H1 (cell line): ENCODE data around the gene NETO2. TPM values are rescaled to one million over a fixed set of nuclear protein-coding genes. Genes with fewer than 3 reads are reported as not detected.

ENCODE experiments used
- CTCF ChIA-PET: fragments of 300-600 bp; sonication (Branson Sonifier 250); formaldehyde crosslinking; loops from one replicate; lab custom pipeline; 2021; ENCODE audit not compliant: partially characterized antibody; lab: Charles Lee
- POLR2A ChIA-PET: fragments of 300-600 bp; sonication (Branson Sonifier 250); formaldehyde crosslinking; loops from one replicate; lab custom pipeline; 2021; ENCODE audit warnings: inconsistent platforms; ENCODE audit not compliant: partially characterized antibody; lab: Charles Lee
- DNase-seq, 2 experiments: peaks; one replicate each; pipeline versions ENCODE4 v3.0.0 to v3.0.0-alpha.2; 2010 to 2022; ENCODE audit warnings: low spot score in 2 of 2, low read depth in 1 of 2, mixed read lengths in 1 of 2
- FAIRE-seq: peaks from 2 replicates; lab custom pipeline; 2011; peaks lifted over from hg19 to GRCh38; lab: Jason Lieb, UNC
- H2AFZ ChIP-seq: 2 replicates; pipeline ENCODE4 v1.8.1; 2012; ENCODE audit warnings: low read length, inconsistent platforms
- H2AK5ac ChIP-seq: 2 replicates; pipeline ENCODE4 v1.6.1; 2013; ENCODE audit warnings: low read depth, low read length
- H2BK120ac ChIP-seq: replicated peaks from 2 replicates; pipeline ENCODE3; 2013; ENCODE audit warnings: low read depth, low read length, inconsistent platforms
- H2BK12ac ChIP-seq: 2 replicates; pipeline ENCODE4 v1.6.1; 2013; ENCODE audit warnings: low read depth, low read length
- H2BK15ac ChIP-seq: 2 replicates; pipeline ENCODE4 v1.6.1; 2013; ENCODE audit warnings: low read length
- H2BK20ac ChIP-seq: 2 replicates; pipeline ENCODE4 v1.6.1; 2013; ENCODE audit warnings: low read length
- H2BK5ac ChIP-seq: 2 replicates; pipeline ENCODE4 v1.6.1; 2013; ENCODE audit warnings: low read depth, low read length
- H3K14ac ChIP-seq: 2 replicates; pipeline ENCODE4 v1.6.1; 2013; ENCODE audit warnings: inconsistent platforms; ENCODE audit not compliant: insufficient read length
- H3K18ac ChIP-seq: 2 replicates; pipeline ENCODE4 v1.6.1; 2013; ENCODE audit warnings: low read length; ENCODE audit errors: extremely low read depth
- H3K23ac ChIP-seq: 2 replicates; pipeline ENCODE4 v1.6.1; 2013; ENCODE audit warnings: inconsistent platforms; ENCODE audit not compliant: insufficient read length
- H3K23me2 ChIP-seq: 2 replicates; pipeline ENCODE4 v1.6.1; 2013; ENCODE audit warnings: low read depth, low read length
- H3K27ac ChIP-seq: 2 replicates; pipeline ENCODE4 v1.6.1; 2011; ENCODE audit warnings: low read depth, low read length, inconsistent platforms
- H3K27me3 ChIP-seq, 4 experiments: replicated peaks in 1 of 4; 1 replicate in 1 of 4; 2 replicates in 3 of 4; pipeline versions ENCODE4 v1.6.1 to v1.8.1; 2011 to 2013; ENCODE audit warnings: low read length in 3 of 4, mild to moderate bottlenecking in 3 of 4, inconsistent platforms in 2 of 4, mixed read lengths in 2 of 4, moderate library complexity in 1 of 4; ENCODE audit not compliant: control insufficient read depth in 3 of 4, insufficient read depth in 3 of 4; ENCODE audit errors: extremely low read depth in 1 of 4
- H3K36me3 ChIP-seq, 4 experiments: 2 replicates each; pipeline versions ENCODE4 v1.6.1 to v1.8.1; 2011 to 2013; ENCODE audit warnings: mild to moderate bottlenecking in 4 of 4, low read length in 3 of 4, moderate library complexity in 2 of 4, control low read depth in 1 of 4, inconsistent platforms in 1 of 4; ENCODE audit not compliant: insufficient read depth in 4 of 4, control insufficient read depth in 2 of 4
- H3K4ac ChIP-seq: replicated peaks from 2 replicates; pipeline ENCODE3; 2013; ENCODE audit warnings: low read length, low read depth, mixed read lengths, inconsistent platforms; ENCODE audit not compliant: insufficient read length
- H3K4me1 ChIP-seq, 4 experiments: replicated peaks in 1 of 4; 1 replicate in 1 of 4; 2 replicates in 3 of 4; pipeline versions ENCODE4 v1.6.1 to v1.8.1; 2011 to 2013; ENCODE audit warnings: low read length in 3 of 4, inconsistent platforms in 2 of 4, mixed read lengths in 1 of 4; ENCODE audit not compliant: insufficient read depth in 4 of 4, control insufficient read depth in 3 of 4
- H3K4me2 ChIP-seq, 2 experiments: 2 replicates each; pipeline versions ENCODE4 v1.6.1 to v1.8.1; 2011 to 2013; ENCODE audit warnings: low read depth in 2 of 2, low read length in 2 of 2, control low read depth in 1 of 2, inconsistent platforms in 1 of 2, mild to moderate bottlenecking in 1 of 2; ENCODE audit not compliant: insufficient read depth in 1 of 2
- H3K4me3 ChIP-seq, 4 experiments: fragments of 200-600, 300-600 bp in 1 of 4; sonication (generic), shearing (Covaris generic), sonication (Bioruptor Twin) in 1 of 4; 2 replicates each; pipeline versions ENCODE4 v1.5.1 to v1.8.1; 2011 to 2016; ENCODE audit warnings: low read length in 4 of 4, low read depth in 3 of 4, control low read depth in 2 of 4, inconsistent platforms in 2 of 4, mild to moderate bottlenecking in 2 of 4, mixed read lengths in 1 of 4, moderate library complexity in 1 of 4; ENCODE audit not compliant: insufficient read depth in 2 of 4; ENCODE audit errors: extremely low read depth in 1 of 4
- H3K56ac ChIP-seq: replicated peaks from 2 replicates; pipeline ENCODE3; 2013; ENCODE audit warnings: low read depth, mild to moderate bottlenecking, mixed read lengths, low read length, inconsistent platforms; ENCODE audit not compliant: insufficient read length
- H3K79me1 ChIP-seq: 2 replicates; pipeline ENCODE4 v1.6.1; 2013; ENCODE audit warnings: low read depth, low read length, control low read depth
- H3K79me2 ChIP-seq, 2 experiments: 2 replicates each; pipeline versions ENCODE4 v1.6.1 to v1.8.1; 2012 to 2013; ENCODE audit warnings: low read length in 2 of 2, mild to moderate bottlenecking in 2 of 2, inconsistent platforms in 1 of 2; ENCODE audit not compliant: insufficient read depth in 2 of 2, control insufficient read depth in 1 of 2
- H3K9ac ChIP-seq, 4 experiments: replicated peaks in 1 of 4; 1 replicate in 1 of 4; 2 replicates in 3 of 4; pipeline versions ENCODE4 v1.6.1 to v1.8.1; 2011 to 2013; ENCODE audit warnings: low read depth in 3 of 4, low read length in 3 of 4, control low read depth in 2 of 4, mild to moderate bottlenecking in 2 of 4, moderate library complexity in 2 of 4, inconsistent platforms in 1 of 4; ENCODE audit errors: extremely low read depth in 1 of 4
- H3K9me3 ChIP-seq, 2 experiments: 2 replicates each; pipeline versions ENCODE4 v1.6.1 to v1.8.1; 2012 to 2013; ENCODE audit warnings: mild to moderate bottlenecking in 2 of 2, moderate library complexity in 2 of 2, control low read depth in 1 of 2, inconsistent platforms in 1 of 2, low read depth in 1 of 2, low read length in 1 of 2, mixed read lengths in 1 of 2; ENCODE audit not compliant: insufficient read depth in 2 of 2
- H4K20me1 ChIP-seq, 2 experiments: replicated peaks in 1 of 2; 2 replicates each; pipeline versions ENCODE3 to v1.8.1; 2011 to 2013; ENCODE audit warnings: inconsistent platforms in 2 of 2, low read length in 2 of 2, mild to moderate bottlenecking in 1 of 2; ENCODE audit not compliant: insufficient read depth in 2 of 2, control insufficient read depth in 1 of 2
- H4K5ac ChIP-seq: 2 replicates; pipeline ENCODE4 v1.6.1; 2013; ENCODE audit warnings: low read length, low read depth, mixed read lengths, inconsistent platforms; ENCODE audit not compliant: insufficient read length
- H4K8ac ChIP-seq: 2 replicates; pipeline ENCODE4 v1.8.0; 2013; ENCODE audit warnings: mild to moderate bottlenecking, moderate library complexity, low read length, inconsistent platforms; ENCODE audit not compliant: insufficient read depth; ENCODE audit errors: extremely low read depth
- H4K91ac ChIP-seq: replicated peaks from 2 replicates; pipeline ENCODE3; 2013; ENCODE audit warnings: low read length, mixed read lengths, inconsistent platforms; ENCODE audit not compliant: insufficient read length
- ASH2L ChIP-seq: fragments of 200-600, 300-600 bp; sonication (generic); IDR thresholded peaks from one replicate; pipeline ENCODE4 v1.7.1; 2017; ENCODE audit warnings: low read length
- CTBP2 ChIP-seq: IDR thresholded peaks from 2 replicates; pipeline ENCODE4 v1.7.0; 2011; ENCODE audit warnings: borderline replicate concordance, mild to moderate bottlenecking, moderate library complexity, mixed read lengths, low read length; ENCODE audit not compliant: insufficient read depth, insufficient read length
- HDAC2 ChIP-seq, 2 experiments: fragments of 300-600 bp in 1 of 2; sonication (generic) in 1 of 2; IDR thresholded peaks; 2 replicates each; pipeline ENCODE4 v1.6.1; 2011 to 2012; ENCODE audit warnings: low read depth in 2 of 2, low read length in 2 of 2, mild to moderate bottlenecking in 2 of 2, moderate library complexity in 2 of 2, borderline replicate concordance in 1 of 2, inconsistent platforms in 1 of 2
- JUN ChIP-seq: IDR thresholded peaks from 2 replicates; pipeline ENCODE4 v1.6.1; 2011; ENCODE audit warnings: low read depth, mild to moderate bottlenecking, improper control_type of control experiment, low read length
- MAFK ChIP-seq: IDR thresholded peaks from 2 replicates; pipeline ENCODE4 v1.6.1; 2012; ENCODE audit warnings: low read depth, mild to moderate bottlenecking, improper control_type of control experiment, low read length
- RBBP5 ChIP-seq: IDR thresholded peaks from 2 replicates; pipeline ENCODE4 v1.7.1; 2012; ENCODE audit warnings: low read depth, mild to moderate bottlenecking, inconsistent platforms, low read length, moderate library complexity, borderline replicate concordance
- SIX5 ChIP-seq: IDR thresholded peaks from 2 replicates; pipeline ENCODE4 v1.6.1; 2011; ENCODE audit warnings: mild to moderate bottlenecking, low read depth, low read length
- SP1 ChIP-seq: IDR thresholded peaks from 2 replicates; pipeline ENCODE4 v1.6.1; 2011; ENCODE audit warnings: low read depth, low read length
- SUZ12 ChIP-seq: fragments of 200-600 bp; sonication (generic); IDR thresholded peaks from 2 replicates; pipeline ENCODE4 v1.6.1; 2012; ENCODE audit warnings: mild to moderate bottlenecking, inconsistent platforms, low read length, moderate library complexity, mixed read lengths
- TBP ChIP-seq: IDR thresholded peaks from 2 replicates; pipeline ENCODE4 v1.6.1; 2011; ENCODE audit warnings: low read depth, low read length, improper control_type of control experiment
- WGBS, 2 experiments: shearing (Covaris generic) in 1 of 2; methylation state at CpG; one replicate each; pipeline versions ENCODE4 v1.1.6 to v1.1.7; 2013 to 2015; ENCODE audit warnings: low lambda C conversion rate in 2 of 2, mixed read lengths in 2 of 2, inconsistent platforms in 1 of 2, low coverage in 1 of 2, missing lambda C conversion rate in 1 of 2; ENCODE audit not compliant: insufficient replicate concordance in 2 of 2, insufficient coverage in 1 of 2, insufficient read length in 1 of 2; ENCODE audit errors: extremely low coverage in 1 of 2, missing lambda C conversion rate in 1 of 2; 5-methylcytosine and 5-hydroxymethylcytosine counted together
- polyA plus RNA-seq, 7 experiments: library from polyadenylated mRNA; depleted of rRNA in 3 of 7; stranded (reverse) in 5 of 7; unstranded in 2 of 7; fragments of >200 nt in 5 of 7; fragments of 200-250 nt in 2 of 7; gene quantifications; 1 replicate in 5 of 7; 2 replicates in 1 of 7; 4 replicates in 1 of 7; pipeline versions ENCODE4 v1.2.1 to v1.2.3, GENCODE V29; 2011 to 2013; ENCODE audit warnings: missing spikeins in 2 of 7, mixed read lengths in 2 of 7
- total RNA-seq: library from RNA; stranded (reverse); fragmentation: NEBNext Ultra II Directional; extraction: Animal tissue kit (Norgen Biotek cat#: 25700); gene quantifications from 2 replicates; pipeline ENCODE4 v1.2.1, GENCODE V29; 2021
- TF ChIP-seq, protein P1 (sequence below): IDR thresholded peaks from 2 replicates; pipeline ENCODE4 v1.6.1; 2012; ENCODE audit warnings: low read length, inconsistent platforms
- TF ChIP-seq, protein P2 (sequence below): IDR thresholded peaks from 2 replicates; pipeline ENCODE4 v1.6.1; 2011; ENCODE audit warnings: low read length, improper control_type of control experiment

NETO2 gene
- total and polyA plus RNA-seq, 2 of the 8 experiments (the other 6 are each of a cell fraction or from before 2014, with no cell fraction given) = 9.4 to 12.5 TPM

DNA sequence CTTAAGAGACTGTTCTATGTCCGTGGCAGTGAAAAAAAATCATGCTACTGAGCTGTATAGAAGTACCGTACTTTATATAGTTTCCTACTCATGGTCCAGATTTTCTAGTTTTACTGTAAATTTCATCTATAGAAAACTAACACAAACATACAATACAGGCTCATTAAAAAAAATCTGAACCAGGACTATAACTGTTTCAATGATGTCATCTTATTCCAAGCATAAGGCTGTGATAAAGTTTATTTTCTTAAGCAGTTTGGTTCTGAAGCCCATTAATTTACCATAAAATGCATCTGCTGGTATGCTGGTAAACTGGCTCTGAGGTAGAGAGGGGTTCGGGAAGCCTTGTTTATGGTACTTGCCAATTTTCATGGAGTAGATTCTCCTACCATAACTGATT is 16.7 kb upstream of the NETO2 start:
- WGBS, 2 experiments = 83% methylated on average over 3 of the region's 3 CpGs; no CpG with 5 or more reads in 1 of the 2 experiments
- Histone ChIP-seq H3K23me2 (no peaks in the 10 kb centered on the region; the same call in 1 of the 2 replicates), H3K14ac (no peak overlapping the region), H2BK12ac (no peak overlapping the region), H2BK5ac (no peak overlapping the region), H3K27ac (no peak overlapping the region), H3K27me3 (no peaks in the 10 kb centered on the region), H3K23ac (no peak overlapping the region), H4K5ac (no peak overlapping the region), H3K56ac (no peak overlapping the region), H2BK120ac (no peak overlapping the region), H3K4ac (no peak overlapping the region), H3K4me1 (no peaks in the 10 kb centered on the region), H4K20me1 (no peaks in the 10 kb centered on the region), H3K4me2 (no peak overlapping the region), H3K18ac (no peak overlapping the region), H4K91ac (no peak overlapping the region), H3K36me3 (no peaks in the 10 kb centered on the region), H3K4me3 (no peak overlapping the region), H3K9ac (no peak overlapping the region), H2AFZ (no peak overlapping the region), H3K9me3 (no peaks in the 10 kb centered on the region), H3K79me2 (no peaks in the 10 kb centered on the region), H2BK15ac (no peak overlapping the region), H2AK5ac (no peak overlapping the region), H4K8ac (no peak overlapping the region), H3K79me1 (no peaks in the 10 kb centered on the region), H2BK20ac (no peak overlapping the region)
- CTCF ChIA-PET = no interaction called here
- DNase-seq (no peak), FAIRE-seq (no peak)
- POLR2A ChIA-PET = no interaction called here
- TF ChIP-seq, protein P1, sequence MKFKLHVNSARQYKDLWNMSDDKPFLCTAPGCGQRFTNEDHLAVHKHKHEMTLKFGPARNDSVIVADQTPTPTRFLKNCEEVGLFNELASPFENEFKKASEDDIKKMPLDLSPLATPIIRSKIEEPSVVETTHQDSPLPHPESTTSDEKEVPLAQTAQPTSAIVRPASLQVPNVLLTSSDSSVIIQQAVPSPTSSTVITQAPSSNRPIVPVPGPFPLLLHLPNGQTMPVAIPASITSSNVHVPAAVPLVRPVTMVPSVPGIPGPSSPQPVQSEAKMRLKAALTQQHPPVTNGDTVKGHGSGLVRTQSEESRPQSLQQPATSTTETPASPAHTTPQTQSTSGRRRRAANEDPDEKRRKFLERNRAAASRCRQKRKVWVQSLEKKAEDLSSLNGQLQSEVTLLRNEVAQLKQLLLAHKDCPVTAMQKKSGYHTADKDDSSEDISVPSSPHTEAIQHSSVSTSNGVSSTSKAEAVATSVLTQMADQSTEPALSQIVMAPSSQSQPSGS = no peak
- TF ChIP-seq CTBP2 (no peak), JUN (no peak), HDAC2 (IDR thresholded peaks at IDR 0.05; ENCODE audit: borderline replicate concordance in 1 of 2, low read depth in 2 of 2, low read length in 2 of 2) (no peak), ASH2L (no peak), SP1 (no peak), RBBP5 (no peak), TBP (no peak), MAFK (no peak), SUZ12 (no peak), SIX5 (no peak)
- TF ChIP-seq, protein P2, sequence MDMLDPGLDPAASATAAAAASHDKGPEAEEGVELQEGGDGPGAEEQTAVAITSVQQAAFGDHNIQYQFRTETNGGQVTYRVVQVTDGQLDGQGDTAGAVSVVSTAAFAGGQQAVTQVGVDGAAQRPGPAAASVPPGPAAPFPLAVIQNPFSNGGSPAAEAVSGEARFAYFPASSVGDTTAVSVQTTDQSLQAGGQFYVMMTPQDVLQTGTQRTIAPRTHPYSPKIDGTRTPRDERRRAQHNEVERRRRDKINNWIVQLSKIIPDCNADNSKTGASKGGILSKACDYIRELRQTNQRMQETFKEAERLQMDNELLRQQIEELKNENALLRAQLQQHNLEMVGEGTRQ = no peak
